T-helper 1 cell treated with Interleukin-12 subunit alpha and Interleukin-12 subunit beta and Interleukin-4 antibody, amounts not matched to agents 30 ng/mL and 1 ng/mL, for 36 hours (primary cell): Measurements from ENCODE around the gene GAREM1. TPM values are rescaled to one million over a fixed set of nuclear protein-coding genes. Genes with fewer than 3 reads are reported as not detected.
"Not testable (repeated sequence)": the region's sequence is repeated elsewhere in the genome, so short reads cannot be mapped to it uniquely, and the experiment has no call there.

Experiments used
- intact Hi-C: fragments of 100-400 bp; cut with micrococcal nuclease; formaldehyde crosslinking; loops from one replicate; pipeline ENCODE4 v1.15.1; 2024
- total RNA-seq: library from RNA; stranded (reverse); gene quantifications from 2 replicates; pipeline ENCODE4 v1.2.3, GENCODE V29; 2022

Gene GAREM1
- total RNA-seq, 1 donor from 2014 or later = 0.15 TPM

DNA sequence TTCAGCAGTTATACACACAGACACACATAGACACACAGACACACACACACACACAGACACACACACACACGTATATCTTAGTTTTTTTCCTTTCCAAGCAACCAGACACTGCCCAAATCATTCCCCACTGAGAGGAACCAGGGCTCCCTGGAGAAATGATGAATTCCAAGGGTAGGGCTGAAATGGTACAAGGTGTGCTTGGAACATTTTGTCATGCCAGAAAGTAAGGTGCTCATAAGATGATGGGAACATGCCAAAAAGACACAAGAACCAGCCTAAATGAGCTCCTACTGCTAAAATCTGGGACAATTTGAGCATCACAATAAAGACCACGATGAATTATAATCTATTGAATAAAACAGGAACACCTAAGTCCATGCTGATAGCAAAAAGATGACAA, 177.6 kb downstream of the GAREM1 start:
- intact Hi-C loops = no loop called here

GRCh38 chr18:32291623-32292022, 179.1 kb downstream of the GAREM1 start:
- intact Hi-C loops = not testable (repeated sequence)

- intact Hi-C loops = no loop called here
These were observed 179.9 kb downstream of the GAREM1 start for GRCh38 chr18:32290810-32291209.

DNA sequence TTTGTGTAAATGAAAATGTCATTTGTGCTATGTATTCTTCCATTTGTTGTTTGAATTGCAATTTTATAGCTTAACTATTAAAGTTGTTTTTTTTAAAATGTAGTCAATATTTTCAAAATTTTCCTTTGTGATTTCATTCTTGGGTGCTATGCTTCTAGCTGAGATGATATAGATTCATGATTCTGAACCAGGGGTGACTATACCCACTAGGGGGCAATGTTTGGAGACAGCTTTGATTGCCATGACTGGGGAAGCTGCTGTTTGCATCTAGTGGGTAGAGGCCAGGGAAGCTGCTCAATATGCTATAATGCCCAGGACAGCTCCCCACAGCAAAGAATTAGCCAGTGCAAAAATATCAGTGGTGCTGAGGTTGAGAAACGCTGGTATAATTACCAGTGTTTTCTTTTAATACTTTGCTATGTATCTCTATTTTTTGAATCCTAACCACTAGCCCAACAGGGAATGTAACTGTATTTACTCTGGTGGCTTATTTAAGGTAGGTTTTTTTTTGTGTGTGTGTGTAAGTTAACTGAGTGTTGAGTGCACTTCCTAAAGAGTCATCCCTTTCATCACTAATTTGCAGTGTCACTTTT, 181.1 kb downstream of the GAREM1 start:
- intact Hi-C loops = loop anchor here (1.0 to 5.0 kb wide), 3 partner anchors 131 to 263 kb away; partner anchors contain the start of gene GAREM1

DNA sequence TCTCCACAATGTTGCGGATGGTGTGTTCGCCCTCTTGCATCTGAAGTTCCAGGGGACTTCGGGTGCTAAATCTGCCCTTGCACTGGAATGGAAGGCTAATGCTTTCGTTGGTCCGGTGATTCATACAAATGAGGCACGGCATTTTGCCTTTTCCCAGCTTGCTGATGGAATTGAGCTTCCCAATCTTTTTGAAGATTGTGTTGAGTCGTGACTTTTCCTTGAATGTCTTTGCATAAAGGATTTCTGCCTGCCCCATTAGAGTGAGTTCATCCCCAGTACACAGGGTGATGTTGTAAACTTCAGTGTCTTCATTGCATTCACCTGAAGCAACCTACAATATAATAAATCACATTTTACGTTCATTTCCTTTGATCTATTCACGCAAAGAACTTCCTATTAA, 182.8 kb downstream of the GAREM1 start:
- intact Hi-C loops = loop anchor here (5.0 kb wide), 1 partner anchor 184 kb away; the partner anchor contains the start of gene GAREM1

- intact Hi-C loops = loop anchor here (5.0 kb wide), 1 partner anchor 185 kb away; the partner anchor contains the start of gene GAREM1
These were observed 183.4 kb downstream of the GAREM1 start for GRCh38 chr18:32287249-32287648.

DNA sequence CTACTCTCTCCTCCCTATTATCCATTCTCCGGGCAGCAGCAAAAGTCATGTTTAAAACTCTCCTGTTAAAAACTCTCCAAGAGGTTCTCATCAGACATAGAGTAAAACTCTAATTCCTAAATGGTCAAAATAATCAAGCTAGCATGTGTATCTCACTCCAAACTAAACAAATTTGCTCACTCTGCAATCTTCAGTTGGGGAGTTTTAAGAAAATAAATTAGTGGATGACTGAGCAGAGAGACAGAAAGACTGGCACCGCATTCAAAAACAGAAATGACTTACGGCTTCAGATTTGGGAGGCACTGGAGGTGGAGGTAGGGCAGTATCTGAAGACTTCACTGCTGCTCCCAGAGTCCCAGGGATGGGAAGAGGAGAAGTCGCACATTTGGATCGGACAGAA, 183.9 kb downstream of the GAREM1 start:
- intact Hi-C loops = loop anchor here (5.0 kb wide), 1 partner anchor 186 kb away; the partner anchor contains the start of gene GAREM1

GRCh38 chr18:32284284-32284683, 186.4 kb downstream of the GAREM1 start:
- intact Hi-C loops = no loop called here

GRCh38 chr18:32280911-32281310, 189.8 kb downstream of the GAREM1 start:
- intact Hi-C loops = no loop called here

- intact Hi-C loops = no loop called here
These were observed 190.4 kb downstream of the GAREM1 start for GRCh38 chr18:32280188-32280783.

GRCh38 chr18:32278177-32278799, 192.4 kb downstream of the GAREM1 start:
- intact Hi-C loops = no loop called here

- intact Hi-C loops = no loop called here
These were observed 193.1 kb downstream of the GAREM1 start for GRCh38 chr18:32277549-32277948.

- intact Hi-C loops = no loop called here
These were observed 193.8 kb downstream of the GAREM1 start for GRCh38 chr18:32276906-32277305.

DNA sequence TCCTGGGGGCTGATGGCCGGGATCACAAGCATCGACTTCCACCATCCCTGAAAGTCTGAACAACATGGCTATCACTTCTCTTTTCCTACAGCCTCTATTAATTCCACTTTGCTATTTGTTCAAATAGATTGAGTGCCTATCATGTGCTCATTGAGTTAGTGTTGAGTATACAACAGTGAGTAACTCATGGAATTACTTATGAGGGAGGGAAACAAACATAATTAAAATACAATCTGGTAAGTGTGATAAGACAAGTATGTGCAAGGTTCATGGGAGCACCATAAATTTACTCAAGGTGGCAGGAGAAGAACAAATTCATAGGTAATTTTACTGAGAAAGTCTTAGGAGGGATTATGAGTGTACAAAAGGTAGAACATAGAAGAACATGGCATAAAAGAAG, 194.4 kb downstream of the GAREM1 start:
- intact Hi-C loops = no loop called here

DNA sequence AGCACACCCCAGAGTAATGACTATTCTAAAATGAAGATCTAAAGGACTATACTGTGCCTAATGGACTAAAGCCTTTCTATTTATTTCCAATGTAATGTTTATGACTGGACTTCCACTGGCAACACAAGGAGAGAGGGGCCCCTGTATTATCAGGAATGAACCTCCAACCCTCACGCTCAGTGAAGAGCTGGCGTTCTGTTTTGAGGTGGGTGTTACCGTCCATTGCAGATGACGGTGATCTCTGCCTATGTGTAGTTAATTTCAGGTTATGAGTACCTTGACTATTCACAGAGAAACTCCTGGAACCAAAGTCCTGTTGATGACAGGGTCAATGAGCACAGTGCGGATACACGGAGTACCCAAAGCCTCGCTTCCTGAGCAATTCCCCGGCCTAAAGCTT, 195.5 kb downstream of the GAREM1 start:
- intact Hi-C loops = no loop called here

DNA sequence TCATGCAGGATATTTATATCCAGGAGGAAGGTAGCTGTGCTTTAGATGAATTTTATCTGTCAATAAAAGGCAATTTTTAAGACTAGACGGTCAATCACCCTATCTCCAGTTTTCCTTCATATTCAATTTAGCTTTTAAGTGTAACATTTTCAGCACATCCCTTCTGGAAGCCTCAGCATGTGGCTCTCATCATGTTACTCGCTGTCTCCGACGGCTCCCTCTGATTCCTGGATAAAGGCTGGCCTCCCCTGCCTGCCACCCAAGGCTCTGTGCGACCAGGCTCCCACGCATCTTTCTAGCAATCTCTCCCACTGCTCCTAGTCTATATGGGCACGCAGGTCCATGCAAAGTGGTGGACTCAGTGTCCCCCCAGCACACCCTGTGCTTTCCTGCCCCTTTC, 196.4 kb downstream of the GAREM1 start:
- intact Hi-C loops = no loop called here

- intact Hi-C loops = loop anchor here (1.0 kb wide), 3 partner anchors 113 to 281 kb away; no protein-coding TSS in a partner anchor
These were observed 198.9 kb downstream of the GAREM1 start for GRCh38 chr18:32271672-32272208.

- intact Hi-C loops = no loop called here
These were observed 200.3 kb downstream of the GAREM1 start for GRCh38 chr18:32270341-32270740.

DNA sequence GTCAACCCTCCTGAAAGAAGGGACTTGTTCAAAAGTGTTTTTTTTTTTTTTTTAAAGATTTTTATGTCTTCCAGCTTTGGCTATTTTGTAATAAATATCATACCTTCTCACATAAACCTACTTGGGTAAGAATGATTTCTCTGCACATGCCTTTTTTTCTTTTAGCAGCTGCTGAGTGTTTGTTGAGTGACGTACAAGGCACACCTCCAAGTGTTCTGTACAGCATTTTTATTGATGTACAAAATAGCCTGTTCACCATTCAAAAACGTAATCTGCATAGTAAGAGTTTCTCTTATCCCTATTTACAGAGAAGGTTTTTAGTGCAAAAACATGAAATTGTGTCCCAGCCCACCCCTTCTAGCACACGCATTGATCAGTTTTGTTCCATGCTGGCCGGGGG, 203.2 kb downstream of the GAREM1 start:
- intact Hi-C loops = no loop called here

DNA sequence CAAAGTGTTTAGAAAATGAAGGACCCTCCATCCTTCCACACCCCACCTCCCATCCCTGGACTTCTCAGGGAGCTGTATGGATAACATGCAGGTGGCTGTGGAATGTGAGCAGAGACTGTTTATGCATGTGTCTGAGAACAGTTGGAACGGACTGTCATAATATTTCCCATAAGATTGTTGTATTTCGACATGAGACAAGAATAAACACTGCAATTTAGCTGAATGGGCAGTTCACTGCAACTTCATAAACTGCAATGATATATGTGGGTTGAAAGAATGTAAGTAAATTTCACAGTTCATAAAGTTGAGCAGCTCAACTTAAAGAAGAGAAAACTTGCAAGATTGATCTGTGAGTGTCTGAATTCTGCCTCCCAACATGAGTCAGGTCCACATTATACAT, 206.3 kb downstream of the GAREM1 start:
- intact Hi-C loops = no loop called here

DNA sequence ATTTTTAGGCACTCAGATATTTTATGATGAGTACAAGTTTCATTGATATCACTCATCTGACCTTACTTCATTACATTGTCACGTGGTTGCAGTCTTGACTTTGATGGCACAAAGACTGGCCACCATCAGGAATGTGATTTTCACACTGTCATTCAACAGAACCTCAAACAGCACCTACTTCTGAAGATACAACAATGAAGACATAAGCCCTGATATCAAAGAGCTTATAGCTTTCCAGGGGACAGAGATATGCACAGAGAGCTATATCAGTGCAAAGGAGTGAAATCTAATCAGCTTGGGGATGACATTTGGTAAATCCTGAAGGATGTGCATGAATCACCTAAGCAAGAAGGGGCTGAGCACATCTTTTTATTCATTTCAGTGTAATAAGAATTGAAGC, 208.6 kb downstream of the GAREM1 start:
- intact Hi-C loops = no loop called here

DNA sequence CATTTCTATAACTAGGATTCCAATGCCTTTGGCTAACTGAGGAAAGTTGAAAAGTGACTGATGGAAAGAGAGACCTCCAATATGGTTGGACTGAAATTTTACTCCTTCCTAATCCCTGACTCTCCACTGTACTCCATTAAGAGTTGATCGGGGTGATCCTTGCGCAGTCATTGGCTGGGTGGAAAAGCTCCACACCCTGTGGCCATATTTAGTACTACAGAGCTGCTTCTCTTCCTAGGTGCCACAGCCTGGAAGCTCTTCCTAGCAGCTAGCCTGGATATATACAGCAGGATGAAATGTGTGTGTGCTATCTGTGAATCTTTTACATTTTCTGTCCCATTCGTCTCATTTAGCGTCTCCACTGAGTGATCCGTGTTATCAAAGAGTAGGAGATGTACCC, 209.7 kb downstream of the GAREM1 start:
- intact Hi-C loops = no loop called here
